Spleen (tissue), 11 donors: ENCODE data around the gene CEBPZ. TPM values are rescaled to one million over a fixed set of nuclear protein-coding genes. Genes with fewer than 3 reads are reported as not detected.

ENCODE experiments used
- DNase-seq: peaks from one replicate; pipeline ENCODE4 v3.0.0-alpha.2; 2020
- H3K27ac ChIP-seq, 8 donors: fragments of 200-600 bp; sonication (generic) in 7 of 8; 1 replicate in 4 of 8; 2 replicates in 4 of 8; pipeline versions ENCODE4 v1.5.0 to v1.8.0; 2016 to 2021; ENCODE audit warnings: inconsistent platforms in 4 of 8, mild to moderate bottlenecking in 4 of 8, moderate library complexity in 1 of 8
- H3K27me3 ChIP-seq, 7 donors: fragments of 200-600 bp; sonication (generic) in 6 of 7; replicated peaks in 1 of 7; 1 replicate in 4 of 7; 2 replicates in 3 of 7; pipeline versions ENCODE4 v1.5.0 to v1.8.0; 2016 to 2021; ENCODE audit warnings: inconsistent platforms in 3 of 7, mild to moderate bottlenecking in 1 of 7
- H3K36me3 ChIP-seq, 6 donors: fragments of 200-600 bp; sonication (generic) in 5 of 6; 1 replicate in 4 of 6; 2 replicates in 2 of 6; pipeline versions ENCODE4 v1.5.0 to v1.8.0; 2016 to 2021; ENCODE audit warnings: inconsistent platforms in 2 of 6
- H3K4me1 ChIP-seq, 6 donors: fragments of 200-600 bp; sonication (generic) in 5 of 6; 1 replicate in 3 of 6; 2 replicates in 3 of 6; pipeline versions ENCODE4 v1.5.0 to v1.8.0; 2016 to 2021; ENCODE audit warnings: inconsistent platforms in 3 of 6
- H3K4me3 ChIP-seq, 8 donors: fragments of 200-600 bp; sonication (generic) in 7 of 8; 1 replicate in 4 of 8; 2 replicates in 4 of 8; pipeline versions ENCODE4 v1.5.0 to v1.8.0; 2016 to 2021; ENCODE audit warnings: inconsistent platforms in 4 of 8, mild to moderate bottlenecking in 4 of 8, moderate library complexity in 2 of 8
- H3K9me3 ChIP-seq, 8 donors: fragments of 200-600 bp; sonication (generic) in 7 of 8; 1 replicate in 4 of 8; 2 replicates in 4 of 8; pipeline versions ENCODE4 v1.5.0 to v1.8.0; 2016 to 2021; ENCODE audit warnings: inconsistent platforms in 4 of 8
- POLR2A ChIP-seq, 3 donors: fragments of 450-650 bp; IDR thresholded peaks; one replicate each; pipeline ENCODE4 v1.5.1; 2017; ENCODE audit warnings: antibody characterized with exemption in 3 of 3, mild to moderate bottlenecking in 1 of 3
- POLR2AphosphoS5 ChIP-seq, 3 donors: sonication (generic); formaldehyde crosslinking; IDR thresholded peaks; one replicate each; pipeline ENCODE4 v1.5.1; 2017; ENCODE audit warnings: antibody characterized with exemption in 3 of 3
- WGBS, 5 donors: extraction: QIAGEN DNeasy Blood & Tissue Kit in 3 of 5; methylation state at CpG; one replicate each; pipeline versions ENCODE4 v1.1.5 to v1.1.7; 2013 to 2018; 5-methylcytosine and 5-hydroxymethylcytosine counted together
- intact Hi-C: fragments of 100-400 bp; cut with DNase I; formaldehyde crosslinking; loops from one replicate; pipeline ENCODE4 v1.15.0; 2023; ENCODE audit warnings: low total_unique reads
- polyA plus RNA-seq, 3 donors: library from polyadenylated mRNA; stranded (reverse); fragments of 200-250 nt; gene quantifications; one replicate each; pipeline ENCODE4 v1.2.1, GENCODE V29; 2013
- total RNA-seq, 7 donors: library from RNA; depleted of rRNA in 3 of 7; stranded (reverse); fragments of >200 nt in 3 of 7; fragmentation: NEBNext Ultra II Directional in 4 of 7; extraction: Animal tissue kit (Norgen Biotek cat#: 25700) in 4 of 7; gene quantifications; one replicate each; pipeline versions ENCODE4 v1.1.0 to v1.2.1, GENCODE V29; 2016 to 2021
- TF ChIP-seq, protein P1 (sequence below), 11 experiments: fragments of 200-600 bp in 7 of 11; fragments of 450-650 bp in 4 of 11; sonication (generic) in 4 of 11; IDR thresholded peaks in 8 of 11; conservative IDR thresholded peaks in 3 of 11; 1 replicate in 7 of 11; 2 replicates in 4 of 11; pipeline versions ENCODE4 v1.4.0 to v1.8.0; 2016 to 2021; ENCODE audit warnings: antibody characterized with exemption in 11 of 11, inconsistent platforms in 4 of 11, mild to moderate bottlenecking in 1 of 11
- donor health status: healthy with polysubstance abuse.
- donor health status: DM: no; HTN: no; CAD: no; lungs with moderate emphysema.
- donor health status: DM: no; HTN: no; CAD: no.
- donor health status: Bipolar disorder and iron deficiency.
- donor health status: healthy.
- donor health status: DM: no; HTN: no; CAD: no.
- donor health status: DM: yes; HTN: yes; CAD: no.

Gene CEBPZ
- total and polyA plus RNA-seq, 10 donors = 34.8 to 54.8 (median 48.9) TPM

DNA sequence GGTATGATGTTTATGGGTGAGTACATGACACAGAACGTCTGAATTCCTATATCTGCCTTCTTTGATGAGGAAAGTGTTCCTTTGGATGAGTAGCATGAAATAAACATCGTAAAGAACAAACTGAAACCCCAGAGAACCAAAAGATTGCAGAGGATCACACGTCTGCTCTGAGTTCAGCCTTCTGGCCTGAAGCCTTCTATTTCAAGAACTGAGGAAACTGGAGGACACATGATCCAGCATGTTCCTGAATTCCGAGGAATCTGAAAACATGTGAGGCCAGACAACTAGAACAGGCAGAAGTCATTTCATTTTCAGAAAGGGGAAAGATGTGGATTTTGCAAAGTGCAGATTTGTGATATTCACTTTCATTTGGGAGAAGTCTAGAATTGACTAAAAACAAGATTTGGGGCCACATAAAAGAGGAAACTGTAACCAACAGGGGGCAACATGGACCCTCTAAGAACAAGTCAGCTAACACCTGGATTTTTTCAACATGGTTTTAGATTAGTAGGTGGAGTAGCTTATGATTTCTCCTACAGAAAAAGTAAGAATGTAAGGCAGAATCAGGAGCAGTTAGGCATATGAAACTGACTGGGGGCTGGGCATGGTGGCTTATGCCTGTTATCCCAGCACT, 51.3 kb downstream of the CEBPZ start:
- intact Hi-C loops = no loop called here
- DNase-seq = no peak

DNA sequence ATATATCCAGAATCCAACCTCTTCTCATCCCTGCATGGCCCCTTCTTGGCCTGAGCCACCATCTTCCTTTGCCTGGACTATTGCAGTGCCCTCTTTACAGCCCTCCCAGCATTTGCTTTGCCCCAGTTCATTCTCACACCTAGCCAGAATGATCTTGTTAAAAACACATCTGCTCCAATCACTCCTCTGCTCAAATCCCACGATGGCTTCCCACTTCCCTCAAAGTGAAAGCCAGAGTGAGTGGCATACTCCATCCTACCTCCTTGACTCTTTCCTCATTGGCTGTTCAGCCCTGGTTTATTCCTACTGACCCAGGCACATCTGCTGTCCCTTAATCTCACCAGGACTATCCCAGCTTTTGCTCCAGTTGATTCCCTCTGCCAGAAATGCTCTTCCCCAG, 57.7 kb downstream of the CEBPZ start:
- intact Hi-C loops = no loop called here
- 61 to 91% (median 82%) methylated on average over 1 of the region's 1 CpG for WGBS, 5 donors
- no peaks in the 10 kb centered on the region for H3K36me3 ChIP-seq
- no peak for TF ChIP-seq POLR2AphosphoS5 (IDR thresholded peaks at IDR 0.05)
- no peak for TF ChIP-seq POLR2A (IDR thresholded peaks at IDR 0.05)
- TF ChIP-seq, protein P1, sequence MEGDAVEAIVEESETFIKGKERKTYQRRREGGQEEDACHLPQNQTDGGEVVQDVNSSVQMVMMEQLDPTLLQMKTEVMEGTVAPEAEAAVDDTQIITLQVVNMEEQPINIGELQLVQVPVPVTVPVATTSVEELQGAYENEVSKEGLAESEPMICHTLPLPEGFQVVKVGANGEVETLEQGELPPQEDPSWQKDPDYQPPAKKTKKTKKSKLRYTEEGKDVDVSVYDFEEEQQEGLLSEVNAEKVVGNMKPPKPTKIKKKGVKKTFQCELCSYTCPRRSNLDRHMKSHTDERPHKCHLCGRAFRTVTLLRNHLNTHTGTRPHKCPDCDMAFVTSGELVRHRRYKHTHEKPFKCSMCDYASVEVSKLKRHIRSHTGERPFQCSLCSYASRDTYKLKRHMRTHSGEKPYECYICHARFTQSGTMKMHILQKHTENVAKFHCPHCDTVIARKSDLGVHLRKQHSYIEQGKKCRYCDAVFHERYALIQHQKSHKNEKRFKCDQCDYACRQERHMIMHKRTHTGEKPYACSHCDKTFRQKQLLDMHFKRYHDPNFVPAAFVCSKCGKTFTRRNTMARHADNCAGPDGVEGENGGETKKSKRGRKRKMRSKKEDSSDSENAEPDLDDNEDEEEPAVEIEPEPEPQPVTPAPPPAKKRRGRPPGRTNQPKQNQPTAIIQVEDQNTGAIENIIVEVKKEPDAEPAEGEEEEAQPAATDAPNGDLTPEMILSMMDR (IDR thresholded peaks at IDR 0.05 in 8 of 11, conservative IDR thresholded peaks at IDR 0.05 in 3 of 11) = no peak
- H3K9me3 ChIP-seq = no peaks in the 10 kb centered on the region
- no peak overlapping the region for H3K27ac ChIP-seq
- H3K27me3 ChIP-seq = no peaks in the 10 kb centered on the region
- H3K4me3 ChIP-seq = no peak overlapping the region
- no peaks in the 10 kb centered on the region for H3K4me1 ChIP-seq
- DNase-seq = no peak

More for the DNA sequence above, 51.3 kb downstream of the CEBPZ start:
- H3K4me3 ChIP-seq = no peak overlapping the region
- no peak overlapping the region for H3K27ac ChIP-seq
- no peaks in the 10 kb centered on the region for H3K9me3 ChIP-seq
- TF ChIP-seq POLR2A (IDR thresholded peaks at IDR 0.05) (no peak), POLR2AphosphoS5 (IDR thresholded peaks at IDR 0.05) (no peak)
- TF ChIP-seq, protein P1 (IDR thresholded peaks at IDR 0.05 in 8 of 11, conservative IDR thresholded peaks at IDR 0.05 in 3 of 11) = no peak
- no peaks in the 10 kb centered on the region for H3K36me3 ChIP-seq
- no peaks in the 10 kb centered on the region for H3K27me3 ChIP-seq
- no peaks in the 10 kb centered on the region for H3K4me1 ChIP-seq
- WGBS, 5 donors = 63 to 70% (median 68%) methylated on average over 4 of the region's 4 CpGs

DNA sequence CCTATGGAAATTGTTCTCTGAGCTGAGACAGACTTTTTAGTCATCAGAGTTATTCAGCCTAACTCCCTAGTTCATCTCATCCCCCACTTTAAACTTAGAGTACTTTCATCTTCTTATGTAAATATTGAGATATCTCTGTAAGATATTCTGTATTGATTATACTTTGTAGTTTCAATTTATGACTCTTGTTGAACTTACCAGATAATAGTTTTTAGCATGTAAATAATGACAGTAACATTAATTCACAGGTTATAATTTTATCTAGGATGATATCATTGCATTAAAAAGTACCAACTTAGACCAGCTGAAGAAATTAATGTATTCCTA, 59.8 kb downstream of the CEBPZ start:
- H3K27me3 ChIP-seq = no peaks in the 10 kb centered on the region
- intact Hi-C loops = no loop called here
- TF ChIP-seq, protein P1 (IDR thresholded peaks at IDR 0.05 in 8 of 11, conservative IDR thresholded peaks at IDR 0.05 in 3 of 11) = no peak
- no peak for TF ChIP-seq POLR2A (IDR thresholded peaks at IDR 0.05)
- TF ChIP-seq POLR2AphosphoS5 (IDR thresholded peaks at IDR 0.05) = no peak
- H3K27ac ChIP-seq = no peak overlapping the region
- H3K36me3 ChIP-seq = no peaks in the 10 kb centered on the region
- peaks cover 0 to 8% (median 5%) of the 10 kb centered on the region in 6 donors for H3K4me1 ChIP-seq
- no peak overlapping the region for H3K4me3 ChIP-seq
- DNase-seq = no peak
- no peaks in the 10 kb centered on the region for H3K9me3 ChIP-seq

DNA sequence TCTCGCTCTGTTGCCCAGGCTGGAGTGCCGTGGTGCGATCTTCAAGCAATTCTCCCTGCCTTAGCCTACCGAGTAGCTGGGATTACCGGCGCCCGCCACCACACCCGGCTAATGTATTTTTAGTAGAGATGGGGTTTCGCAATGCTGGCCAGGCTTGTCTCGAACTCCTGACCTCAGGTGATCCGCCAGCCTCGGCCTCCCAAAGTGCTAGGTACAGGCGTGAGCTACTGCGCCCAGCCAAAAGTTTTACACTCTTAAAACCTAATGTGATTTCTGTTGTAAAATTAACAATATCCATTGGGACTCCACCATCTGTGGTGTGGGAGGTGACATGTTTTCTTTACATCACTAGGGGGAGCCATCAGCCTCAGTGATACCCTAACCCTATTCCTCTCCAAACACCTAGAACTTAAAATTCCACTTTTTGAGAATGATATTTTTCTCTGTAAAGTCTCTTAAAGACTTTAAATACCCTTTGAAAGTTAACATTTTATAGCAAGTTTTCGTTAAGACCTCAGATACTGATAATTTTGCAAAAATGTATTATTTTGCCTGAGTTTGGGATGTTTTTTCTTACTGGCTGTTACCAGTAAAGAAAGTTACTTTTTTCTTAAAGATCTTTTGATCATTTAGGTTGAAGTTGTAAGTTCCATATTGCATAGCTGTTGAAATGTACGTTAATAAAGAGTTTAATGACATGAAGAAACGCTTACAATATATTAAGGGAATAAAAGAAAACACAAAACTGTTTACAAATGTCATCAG, 63.0 kb downstream of the CEBPZ start:
- Histone ChIP-seq H3K27me3 (no peaks in the 10 kb centered on the region), H3K4me3 (no peak overlapping the region), H3K4me1 (peaks cover 0 to 8% (median 5%) of the 10 kb centered on the region in 6 donors), H3K27ac (peak overlapping the region in 1 of 8 donors; percentile 12), H3K9me3 (peaks cover 0 to 25% (median 21%) of the 10 kb centered on the region in 8 donors), H3K36me3 (no peaks in the 10 kb centered on the region)
- WGBS, 5 donors = 49 to 68% (median 53%) methylated on average over 17 of the region's 17 CpGs
- TF ChIP-seq POLR2A (IDR thresholded peaks at IDR 0.05) = no peak
- no peak for TF ChIP-seq POLR2AphosphoS5 (IDR thresholded peaks at IDR 0.05)
- TF ChIP-seq, protein P1 (IDR thresholded peaks at IDR 0.05 in 8 of 11, conservative IDR thresholded peaks at IDR 0.05 in 3 of 11) = peak; percentile 41 to 77 (median 68)
- DNase-seq = no peak
- intact Hi-C loops = no loop called here
